KOPT-K1 (cell line): ENCODE measurements around the gene LDB1.
A peak's percentile ranks its signal among the peaks of the same experiment; 100 is the strongest.

Experiments used
- H3K27ac ChIP-seq: fragments of 200-600 bp; sonication (generic); 2 replicates; pipeline ENCODE4 v1.5.1; 2016; ENCODE audit warnings: antibody characterized with exemption, mild to moderate bottlenecking, low read depth, low read length; ENCODE audit not compliant: poor library complexity, severe bottlenecking
- H3K36me3 ChIP-seq: fragments of 200-600 bp; sonication (generic); 2 replicates; pipeline ENCODE4 v1.5.1; 2017; ENCODE audit warnings: antibody characterized with exemption, mild to moderate bottlenecking, low read length, moderate library complexity; ENCODE audit not compliant: insufficient read depth
- H3K9me3 ChIP-seq: fragments of 200-600 bp; sonication (generic); 2 replicates; pipeline ENCODE4 v1.5.1; 2017; ENCODE audit warnings: antibody characterized with exemption, low read length, mild to moderate bottlenecking; ENCODE audit not compliant: insufficient read depth, poor library complexity, severe bottlenecking

The LDB1 gene

GRCh38 chr10:102121739-102122372 is 1.7 kb upstream of the LDB1 start:
- H3K27ac ChIP-seq, result peak overlapping the region; percentile 84

GRCh38 chr10:102120991-102121738 is 997 bp upstream of the LDB1 start:
- H3K9me3 ChIP-seq, result no peaks in the 10 kb centered on the region
- H3K27ac ChIP-seq, result peak overlapping the region; percentile 84
- no peaks in the 10 kb centered on the region for H3K36me3 ChIP-seq

More at GRCh38 chr10:102121739-102122372, 1.7 kb upstream of the LDB1 start:
- no peaks in the 10 kb centered on the region for H3K9me3 ChIP-seq
- H3K36me3 ChIP-seq, result no peaks in the 10 kb centered on the region

- Histone ChIP-seq H3K36me3 (no peaks in the 10 kb centered on the region), H3K27ac (peak overlapping the region; percentile 84), H3K9me3 (no peaks in the 10 kb centered on the region)
Observed at GRCh38 chr10:102119417-102120141, 589 bp downstream of the LDB1 start.

GRCh38 chr10:102118867-102119266 is 1.3 kb downstream of the LDB1 start:
- no peaks in the 10 kb centered on the region for H3K36me3 ChIP-seq
- H3K27ac ChIP-seq, result peak overlapping the region; percentile 84
- no peaks in the 10 kb centered on the region for H3K9me3 ChIP-seq

- H3K36me3 ChIP-seq, result no peaks in the 10 kb centered on the region
- H3K27ac ChIP-seq, result peak overlapping the region; percentile 84
- H3K9me3 ChIP-seq, result no peaks in the 10 kb centered on the region
Observed at GRCh38 chr10:102117391-102118159, 2.6 kb downstream of the LDB1 start.

- H3K27ac ChIP-seq, result peak overlapping the region; percentile 84
- peaks cover 8% of the 10 kb centered on the region for H3K36me3 ChIP-seq
- H3K9me3 ChIP-seq, result no peaks in the 10 kb centered on the region
Observed at GRCh38 chr10:102116656-102117055, 3.5 kb downstream of the LDB1 start.

- H3K27ac ChIP-seq, result peak overlapping the region; percentile 84
- H3K36me3 ChIP-seq, result peaks cover 17% of the 10 kb centered on the region
- H3K9me3 ChIP-seq, result no peaks in the 10 kb centered on the region
Observed at GRCh38 chr10:102115775-102116174, 4.4 kb downstream of the LDB1 start.

- Histone ChIP-seq H3K27ac (peak overlapping the region; percentile 84), H3K36me3 (peaks cover 24% of the 10 kb centered on the region), H3K9me3 (no peaks in the 10 kb centered on the region)
Observed at GRCh38 chr10:102114861-102115618, 5.1 kb downstream of the LDB1 start.

- peaks cover 33% of the 10 kb centered on the region for H3K36me3 ChIP-seq
- H3K9me3 ChIP-seq, result no peaks in the 10 kb centered on the region
- peak overlapping the region; percentile 84 for H3K27ac ChIP-seq
Observed at GRCh38 chr10:102113956-102114857, 6.0 kb downstream of the LDB1 start.

- H3K36me3 ChIP-seq, result peaks cover 41% of the 10 kb centered on the region
- peak overlapping the region; percentile 84 for H3K27ac ChIP-seq
- H3K9me3 ChIP-seq, result no peaks in the 10 kb centered on the region
Observed at GRCh38 chr10:102113261-102113955, 6.8 kb downstream of the LDB1 start.

- H3K27ac ChIP-seq, result peak overlapping the region; percentile 84
- H3K36me3 ChIP-seq, result peaks cover 51% of the 10 kb centered on the region
- no peaks in the 10 kb centered on the region for H3K9me3 ChIP-seq
Observed at GRCh38 chr10:102112210-102112817, 7.9 kb downstream of the LDB1 start.

GRCh38 chr10:102111276-102111675 is 8.9 kb downstream of the LDB1 start:
- H3K9me3 ChIP-seq, result no peaks in the 10 kb centered on the region
- H3K36me3 ChIP-seq, result peaks cover 60% of the 10 kb centered on the region
- H3K27ac ChIP-seq, result no peak overlapping the region
